Right lobe of liver (tissue), 6 donors: ENCODE data around the gene SLC8A2. TPM values are rescaled to one million over a fixed set of nuclear protein-coding genes. Genes with fewer than 3 reads are reported as not detected.
A peak's percentile ranks its signal among the peaks of the same experiment; 100 is the strongest.

Experiments
- ATAC-seq, 4 donors: fragments of 200-7000 bp; cut with Tn5 transposase; one replicate each; pipeline ENCODE4 v1.9.1; 2020; ENCODE audit warnings: mild to moderate bottlenecking in 4 of 4, moderate library complexity in 4 of 4
- DNase-seq, 3 donors: peaks; one replicate each; pipeline ENCODE4 v3.0.0-alpha.2; 2020
- H3K27ac ChIP-seq, 3 donors: fragments of 200-600 bp; one replicate each; pipeline ENCODE4 v1.8.0; 2022
- H3K27me3 ChIP-seq, 2 donors: fragments of 200-600 bp; one replicate each; pipeline ENCODE4 v1.8.0; 2022
- H3K36me3 ChIP-seq, 4 donors: fragments of 200-600 bp; sonication (generic) in 1 of 4; one replicate each; pipeline versions ENCODE4 v1.5.1 to v1.8.0; 2017 to 2022; ENCODE audit warnings: control low read depth in 1 of 4
- H3K4me1 ChIP-seq, 4 donors: fragments of 200-600 bp; sonication (generic) in 1 of 4; one replicate each; pipeline versions ENCODE4 v1.5.1 to v1.8.0; 2017 to 2022; ENCODE audit warnings: control low read depth in 1 of 4
- H3K4me3 ChIP-seq, 3 donors: fragments of 200-600 bp; one replicate each; pipeline ENCODE4 v1.8.0; 2022
- H3K9me3 ChIP-seq, 4 donors: fragments of 200-600 bp; sonication (generic) in 1 of 4; one replicate each; pipeline versions ENCODE4 v1.5.1 to v1.8.0; 2017 to 2022; ENCODE audit warnings: control low read depth in 1 of 4
- CTCF ChIP-seq, 4 donors: fragments of 200-600 bp in 3 of 4; fragments of 450-650 bp in 1 of 4; IDR thresholded peaks; one replicate each; pipeline versions ENCODE4 v1.5.1 to v1.8.0; 2016 to 2022; ENCODE audit warnings: antibody characterized with exemption in 4 of 4, mild to moderate bottlenecking in 2 of 4
- POLR2A ChIP-seq: fragments of 450-650 bp; IDR thresholded peaks from one replicate; pipeline ENCODE4 v1.6.1; 2017; ENCODE audit warnings: antibody characterized with exemption, mild to moderate bottlenecking
- WGBS: methylation state at CpG from one replicate; pipeline ENCODE4 v1.1.6; 2018; ENCODE audit warnings: low coverage, low lambda C conversion rate; ENCODE audit not compliant: insufficient coverage; ENCODE audit errors: missing lambda C conversion rate; 5-methylcytosine and 5-hydroxymethylcytosine counted together
- intact Hi-C, 2 donors: fragments of 100-400 bp; cut with DNase I; formaldehyde crosslinking; loops; one replicate each; pipeline versions ENCODE4 v1.11.2 to v1.14.1; 2022
- total RNA-seq, 6 experiments: library from RNA; depleted of rRNA in 2 of 6; stranded (reverse); fragments of >200 nt in 2 of 6; fragmentation: NEBNext Ultra II Directional in 3 of 6; extraction: Animal tissue kit (Norgen Biotek cat#: 25700) in 3 of 6; gene quantifications; one replicate each; pipeline versions ENCODE4 v1.1.0 to v1.2.4, GENCODE V29; 2016 to 2023
- donor health status: DM: no; HTN: yes; CAD: no.
- donor health status: DM: no; HTN: no; CAD: no.
- donor health status: DM: no; HTN: no; CAD: no.
- donor health status: DM: no; HTN: yes; CAD: no.
- donor health status: DM: no; HTN: yes; CAD: no.

SLC8A2 gene
- total RNA-seq, 6 experiments from 2014 or later = 0.13 TPM; not detected in 5

- TF ChIP-seq POLR2A (no peak), CTCF (IDR thresholded peaks at IDR 0.05) (no peak)
- intact Hi-C loops = no loop called here
- peaks cover 0 to 47% (median 23%) of the 10 kb centered on the region in 4 donors for H3K4me1 ChIP-seq
- H3K9me3 ChIP-seq = no peaks in the 10 kb centered on the region
- H3K27me3 ChIP-seq = no peaks in the 10 kb centered on the region
- WGBS = no CpG with 5 or more reads among the region's 8 CpGs
- H3K36me3 ChIP-seq = peaks cover 0 to 33% (median 10%) of the 10 kb centered on the region in 4 donors
- ATAC-seq (no peak), DNase-seq (no peak)
- no peak overlapping the region for H3K27ac ChIP-seq
- H3K4me3 ChIP-seq = no peak overlapping the region
Measured at GRCh38 chr19:47506459-47506858, 34.8 kb upstream of the SLC8A2 start.

GRCh38 chr19:47505506-47505905 lies 33.8 kb upstream of the SLC8A2 start:
- Histone ChIP-seq H3K4me3 (no peak overlapping the region), H3K27ac (no peak overlapping the region), H3K36me3 (peaks cover 1 to 42% (median 15%) of the 10 kb centered on the region in 4 donors), H3K27me3 (no peaks in the 10 kb centered on the region), H3K4me1 (peaks cover 0 to 39% (median 19%) of the 10 kb centered on the region in 4 donors), H3K9me3 (no peaks in the 10 kb centered on the region)
- whole genome bisulfite sequencing = 100% methylated on average over 1 of the region's 6 CpGs
- intact Hi-C loops = no loop called here
- TF ChIP-seq POLR2A = no peak
- TF ChIP-seq CTCF (IDR thresholded peaks at IDR 0.05) = no peak
- ATAC-seq (no peak), DNase-seq (peak in 1 of 3 donors; percentile 30)

- ATAC-seq (no peak), DNase-seq (no peak)
- H3K36me3 ChIP-seq = peaks cover 2 to 59% (median 22%) of the 10 kb centered on the region in 4 donors
- TF ChIP-seq CTCF (IDR thresholded peaks at IDR 0.05) (no peak), POLR2A (no peak)
- no peaks in the 10 kb centered on the region for H3K9me3 ChIP-seq
- intact Hi-C loops = no loop called here
- no peak overlapping the region for H3K4me3 ChIP-seq
- no CpG with 5 or more reads among the region's 5 CpGs for WGBS
- no peaks in the 10 kb centered on the region for H3K27me3 ChIP-seq
- H3K27ac ChIP-seq = no peak overlapping the region
- H3K4me1 ChIP-seq = peaks cover 0 to 24% (median 10%) of the 10 kb centered on the region in 4 donors
Measured at GRCh38 chr19:47503826-47504150, 32.1 kb upstream of the SLC8A2 start.

GRCh38 chr19:47503130-47503825 lies 31.6 kb upstream of the SLC8A2 start:
- H3K27me3 ChIP-seq = no peaks in the 10 kb centered on the region
- intact Hi-C loops = no loop called here
- DNase-seq (peak in 1 of 3 donors; percentile 27), ATAC-seq (no peak)
- peaks cover 2 to 64% (median 22%) of the 10 kb centered on the region in 4 donors for H3K36me3 ChIP-seq
- 87% methylated on average over 3 of the region's 13 CpGs for WGBS
- TF ChIP-seq POLR2A = no peak
- no peak for TF ChIP-seq CTCF (IDR thresholded peaks at IDR 0.05)
- H3K4me3 ChIP-seq = no peak overlapping the region
- H3K27ac ChIP-seq = no peak overlapping the region
- H3K9me3 ChIP-seq = no peaks in the 10 kb centered on the region
- peaks cover 0 to 21% (median 8%) of the 10 kb centered on the region in 4 donors for H3K4me1 ChIP-seq
